Keratinocyte (primary cell): ENCODE results near the gene HTRA1. TPM values are rescaled to one million over a fixed set of nuclear protein-coding genes. Genes with fewer than 3 reads are reported as not detected.

Experiments
- DNase-seq: peaks from one replicate; pipeline ENCODE4 v3.0.0-alpha.2; 2011; ENCODE audit warnings: low read depth, missing footprints, low spot score
- FAIRE-seq: peaks from 2 replicates; lab custom pipeline; 2011; peaks lifted over from hg19 to GRCh38; lab: Jason Lieb, UNC
- H2AFZ ChIP-seq: 2 replicates; pipeline ENCODE4 v1.6.0; 2012; ENCODE audit warnings: low read length, control low read depth, inconsistent platforms; ENCODE audit not compliant: control insufficient read depth
- H3K27ac ChIP-seq: 2 replicates; pipeline ENCODE4 v1.5.1; 2011; ENCODE audit warnings: low read length; ENCODE audit not compliant: control insufficient read depth, insufficient read depth
- H3K27me3 ChIP-seq: 3 replicates; pipeline ENCODE4 v1.6.0; 2011; ENCODE audit warnings: low read length; ENCODE audit not compliant: control insufficient read depth, insufficient read depth; ENCODE audit errors: extremely low read depth
- H3K36me3 ChIP-seq, 2 experiments: 2 replicates in 1 of 2; 3 replicates in 1 of 2; pipeline ENCODE4 v1.5.1; 2011; ENCODE audit warnings: low read length in 2 of 2, mild to moderate bottlenecking in 1 of 2; ENCODE audit not compliant: control insufficient read depth in 2 of 2, insufficient read depth in 2 of 2; ENCODE audit errors: extremely low read depth in 1 of 2
- H3K4me1 ChIP-seq: 3 replicates; pipeline ENCODE4 v1.5.1; 2011; ENCODE audit warnings: low read length; ENCODE audit not compliant: control insufficient read depth, insufficient read depth; ENCODE audit errors: extremely low read depth
- H3K4me2 ChIP-seq: 3 replicates; pipeline ENCODE4 v1.6.0; 2011; ENCODE audit warnings: low read depth, low read length; ENCODE audit not compliant: control insufficient read depth, insufficient read depth; ENCODE audit errors: extremely low read depth
- H3K4me3 ChIP-seq, 3 experiments: fragments of 200-600 bp in 1 of 3; sonication (generic) in 1 of 3; 2 replicates in 2 of 3; 3 replicates in 1 of 3; pipeline ENCODE4 v1.5.1; 2011 to 2016; ENCODE audit warnings: low read length in 3 of 3, mild to moderate bottlenecking in 3 of 3, control low read depth in 2 of 3, inconsistent platforms in 1 of 3, low read depth in 1 of 3, mixed read lengths in 1 of 3, mixed run types in 1 of 3, moderate library complexity in 1 of 3; ENCODE audit not compliant: control insufficient read depth in 2 of 3, insufficient read depth in 2 of 3; ENCODE audit errors: extremely low read depth in 1 of 3
- H3K79me2 ChIP-seq: 2 replicates; pipeline ENCODE4 v1.6.0; 2012; ENCODE audit warnings: low read length; ENCODE audit not compliant: control insufficient read depth, insufficient read depth
- H3K9ac ChIP-seq: 3 replicates; pipeline ENCODE4 v1.6.0; 2011; ENCODE audit warnings: low read length; ENCODE audit not compliant: control insufficient read depth, insufficient read depth; ENCODE audit errors: extremely low read depth
- H3K9me1 ChIP-seq: 3 replicates; pipeline ENCODE4 v1.6.0; 2011; ENCODE audit warnings: low read length; ENCODE audit not compliant: control insufficient read depth, insufficient read depth; ENCODE audit errors: extremely low read depth
- H3K9me3 ChIP-seq: 2 replicates; pipeline ENCODE4 v1.5.1; 2012; ENCODE audit warnings: low read depth, low read length; ENCODE audit not compliant: control insufficient read depth
- H4K20me1 ChIP-seq: 3 replicates; pipeline ENCODE4 v1.6.0; 2011; ENCODE audit warnings: low read length; ENCODE audit not compliant: control insufficient read depth, insufficient read depth; ENCODE audit errors: extremely low read depth
- EZH2 ChIP-seq: IDR thresholded peaks from one replicate; pipeline ENCODE4 v1.6.1; 2012; ENCODE audit warnings: inconsistent platforms, mild to moderate bottlenecking, low read length, moderate library complexity
- dilution Hi-C: fragments of 300-500 bp; cut with MboI; formaldehyde crosslinking; loops from one replicate; pipeline ENCODE4 v1.7.0; 2020; ENCODE audit warnings: low sequenced_read_pairs; ENCODE audit not compliant: extremely low pct_ligation_motif_present
- polyA plus RNA-seq, 5 experiments: library from polyadenylated mRNA; depleted of rRNA in 3 of 5; stranded (reverse) in 3 of 5; stranded (forward) in 1 of 5; unstranded in 1 of 5; fragments of >200 nt; gene quantifications; 1 replicate in 1 of 5; 2 replicates in 3 of 5; 3 replicates in 1 of 5; pipeline versions ENCODE4 v1.2.1 to v1.2.3, GENCODE V29; 2011 to 2012; ENCODE audit warnings: missing spikeins in 2 of 5, low read depth in 1 of 5, low replicate concordance in 1 of 5
- TF ChIP-seq, protein P1 (sequence below), 3 experiments: IDR thresholded peaks in 1 of 3; conservative IDR thresholded peaks in 1 of 3; optimal IDR thresholded peaks in 1 of 3; 2 replicates in 2 of 3; 3 replicates in 1 of 3; pipeline versions ENCODE3 to v1.5.1; 2011; ENCODE audit warnings: low read length in 3 of 3, mild to moderate bottlenecking in 3 of 3, moderate library complexity in 2 of 3, control low read depth in 1 of 3, inconsistent platforms in 1 of 3; ENCODE audit not compliant: insufficient read depth in 2 of 3; ENCODE audit errors: extremely low read depth in 1 of 3

The HTRA1 gene
- polyA plus RNA-seq, 1 donor (not counting 4 experiments of a cell fraction or from before 2014, with no cell fraction given): 412 TPM

- peak overlapping the region; percentile 44 for H3K4me2 ChIP-seq
- peak overlapping the region; percentile 57 for H3K27ac ChIP-seq
- H3K27me3 ChIP-seq: no peaks in the 10 kb centered on the region
- peaks cover 4 to 8% of the 10 kb centered on the region in 2 experiments for H3K36me3 ChIP-seq
- H3K4me3 ChIP-seq: peak overlapping the region; percentile 16 to 32 (median 21)
- DNase-seq (no peak), FAIRE-seq (peak; percentile 90)
- H3K4me1 ChIP-seq: peaks cover 61% of the 10 kb centered on the region
- no peaks in the 10 kb centered on the region for H3K9me3 ChIP-seq
- H3K9me1 ChIP-seq: no peaks in the 10 kb centered on the region
- TF ChIP-seq EZH2: no peak
- TF ChIP-seq, protein P1, sequence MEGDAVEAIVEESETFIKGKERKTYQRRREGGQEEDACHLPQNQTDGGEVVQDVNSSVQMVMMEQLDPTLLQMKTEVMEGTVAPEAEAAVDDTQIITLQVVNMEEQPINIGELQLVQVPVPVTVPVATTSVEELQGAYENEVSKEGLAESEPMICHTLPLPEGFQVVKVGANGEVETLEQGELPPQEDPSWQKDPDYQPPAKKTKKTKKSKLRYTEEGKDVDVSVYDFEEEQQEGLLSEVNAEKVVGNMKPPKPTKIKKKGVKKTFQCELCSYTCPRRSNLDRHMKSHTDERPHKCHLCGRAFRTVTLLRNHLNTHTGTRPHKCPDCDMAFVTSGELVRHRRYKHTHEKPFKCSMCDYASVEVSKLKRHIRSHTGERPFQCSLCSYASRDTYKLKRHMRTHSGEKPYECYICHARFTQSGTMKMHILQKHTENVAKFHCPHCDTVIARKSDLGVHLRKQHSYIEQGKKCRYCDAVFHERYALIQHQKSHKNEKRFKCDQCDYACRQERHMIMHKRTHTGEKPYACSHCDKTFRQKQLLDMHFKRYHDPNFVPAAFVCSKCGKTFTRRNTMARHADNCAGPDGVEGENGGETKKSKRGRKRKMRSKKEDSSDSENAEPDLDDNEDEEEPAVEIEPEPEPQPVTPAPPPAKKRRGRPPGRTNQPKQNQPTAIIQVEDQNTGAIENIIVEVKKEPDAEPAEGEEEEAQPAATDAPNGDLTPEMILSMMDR (optimal IDR thresholded peaks at IDR 0.05 in 1 of 3, IDR thresholded peaks at IDR 0.05 in 1 of 3, conservative IDR thresholded peaks at IDR 0.05 in 1 of 3; ENCODE audit: extremely low read depth in 1 of 3, insufficient read depth in 2 of 3, low read length in 3 of 3): no peak
- no peaks in the 10 kb centered on the region for H4K20me1 ChIP-seq
- H3K9ac ChIP-seq: peak overlapping the region; percentile 10
- peaks cover 5% of the 10 kb centered on the region for H3K79me2 ChIP-seq
- H2AFZ ChIP-seq: no peak overlapping the region
- dilution Hi-C loops: no loop called here
These were observed 33.5 kb downstream of the HTRA1 start for GRCh38 chr10:122494833-122495232.

GRCh38 chr10:122495406-122496340 lies 34.3 kb downstream of the HTRA1 start:
- H3K4me1 ChIP-seq: peaks cover 54% of the 10 kb centered on the region
- no peaks in the 10 kb centered on the region for H4K20me1 ChIP-seq
- H3K27ac ChIP-seq: peak overlapping the region; percentile 57
- no peak overlapping the region for H2AFZ ChIP-seq
- peaks cover 5% of the 10 kb centered on the region for H3K79me2 ChIP-seq
- TF ChIP-seq, protein P1 (optimal IDR thresholded peaks at IDR 0.05 in 1 of 3, IDR thresholded peaks at IDR 0.05 in 1 of 3, conservative IDR thresholded peaks at IDR 0.05 in 1 of 3; ENCODE audit: extremely low read depth in 1 of 3, insufficient read depth in 2 of 3, low read length in 3 of 3): no peak
- no peak for TF ChIP-seq EZH2
- DNase-seq: no peak
- dilution Hi-C loops: no loop called here
- no peaks in the 10 kb centered on the region for H3K9me3 ChIP-seq
- peak overlapping the region; percentile 44 for H3K4me2 ChIP-seq
- peaks cover 5 to 10% of the 10 kb centered on the region in 2 experiments for H3K36me3 ChIP-seq
- H3K9ac ChIP-seq: peak overlapping the region; percentile 5
- no peak for FAIRE-seq
- no peaks in the 10 kb centered on the region for H3K27me3 ChIP-seq
- H3K9me1 ChIP-seq: no peaks in the 10 kb centered on the region
- no peak overlapping the region for H3K4me3 ChIP-seq
